ENCODE measurements around the gene CNTROB.

Gene CNTROB

GRCh38 chr17:7987112-7987893 is 55.3 kb downstream of the CNTROB start:
- no peak for DNase-seq (ENCODE audit: low read depth in 3 of 3)

DNA sequence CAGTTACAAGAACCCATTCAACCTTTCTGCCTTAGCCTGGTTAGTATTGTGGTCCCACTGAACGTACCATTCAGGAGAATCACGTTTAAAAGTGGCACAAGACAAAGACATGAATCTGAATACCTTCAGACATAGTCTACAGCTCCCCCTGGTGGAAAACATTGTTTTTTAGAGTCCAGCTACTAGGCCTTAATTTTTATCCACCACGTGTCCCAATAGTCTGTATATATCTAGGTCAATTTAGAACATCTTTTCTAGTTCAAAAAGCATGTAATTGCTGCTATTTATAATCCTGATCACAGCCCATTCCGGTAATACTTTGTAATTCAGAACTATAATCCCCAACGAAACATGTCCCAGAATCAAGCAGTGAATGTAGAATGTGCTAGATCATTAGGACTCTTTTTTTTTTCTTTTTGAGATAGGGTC is 56.8 kb downstream of the CNTROB start:
- peak in 2 of 3 experiments; percentile 23 to 64 for DNase-seq (ENCODE audit: low read depth in 3 of 3)

DNA sequence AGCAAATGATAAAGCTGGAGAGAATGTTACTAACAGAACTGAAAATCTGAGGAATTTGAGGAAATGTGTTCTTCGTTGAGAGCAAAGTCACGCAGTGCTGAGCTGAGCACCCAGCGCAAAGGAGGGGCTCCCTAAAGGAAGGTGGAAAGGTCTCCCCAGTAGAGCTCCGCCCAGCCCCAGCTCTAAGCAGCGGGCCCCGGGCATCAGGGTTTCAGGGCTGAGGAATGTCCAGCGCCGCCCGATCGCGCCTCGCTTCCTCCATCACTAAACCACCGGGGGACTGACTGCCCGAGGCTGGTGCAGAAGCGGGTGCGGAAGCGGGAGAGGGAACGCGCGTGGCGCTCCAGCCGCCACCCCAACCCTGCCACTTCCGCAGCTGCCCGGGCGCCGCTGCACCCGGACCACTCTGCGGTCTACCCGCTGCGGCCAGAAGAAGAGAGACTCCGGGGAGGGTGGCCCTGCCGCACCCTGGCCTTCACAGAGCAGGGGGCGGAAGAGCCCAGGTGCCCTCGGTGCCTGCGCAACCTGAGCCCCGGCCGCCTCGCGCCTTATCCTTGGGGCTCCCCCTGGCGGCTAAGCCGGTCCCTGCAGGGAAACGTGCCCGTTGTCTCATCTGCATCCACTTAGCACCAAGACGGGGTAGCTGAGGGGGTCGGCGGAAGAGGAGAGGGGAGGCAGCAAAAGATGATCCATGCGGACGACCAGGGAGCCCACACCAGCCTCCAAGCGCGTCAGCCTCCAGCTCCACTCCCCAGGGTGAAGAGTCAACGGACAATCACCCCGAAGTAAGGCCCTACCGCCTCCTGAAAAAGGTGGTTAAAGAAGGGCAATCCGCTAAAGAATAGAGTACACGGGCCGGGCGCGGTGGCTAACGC is 58.0 kb downstream of the CNTROB start:
- peak; percentile 89 to 94 (median 93) for DNase-seq (ENCODE audit: low read depth in 3 of 3)

DNA sequence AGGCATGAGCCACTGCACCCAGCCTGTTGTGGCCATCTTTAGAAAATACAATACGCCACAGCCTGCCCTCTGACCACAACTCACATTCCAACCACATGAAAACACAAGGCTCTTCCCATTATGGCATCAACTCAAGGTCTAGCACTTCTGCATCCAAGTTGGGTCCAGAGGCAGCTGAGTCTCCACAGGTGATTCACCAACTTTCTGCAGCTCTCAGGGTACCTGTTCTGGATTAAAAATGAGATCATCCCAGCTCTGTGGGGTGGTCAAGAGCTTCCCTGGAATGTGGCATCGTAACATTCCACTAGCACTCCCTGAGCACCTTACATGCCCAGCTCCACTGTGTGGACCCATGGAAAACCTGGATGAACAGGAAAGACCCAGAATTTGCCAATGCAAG is 60.5 kb downstream of the CNTROB start:
- DNase-seq (ENCODE audit: low read depth in 3 of 3) = no peak

GRCh38 chr17:7992924-7993323 is 60.9 kb downstream of the CNTROB start:
- no peak for DNase-seq (ENCODE audit: low read depth in 3 of 3)

- DNase-seq (ENCODE audit: low read depth in 3 of 3) = no peak
Observed at GRCh38 chr17:7993972-7994589, 62.1 kb downstream of the CNTROB start.

- no peak for DNase-seq (ENCODE audit: low read depth in 3 of 3)
Observed at GRCh38 chr17:7995724-7996123, 63.7 kb downstream of the CNTROB start.

- DNase-seq (ENCODE audit: low read depth in 3 of 3) = no peak
Observed at GRCh38 chr17:7997186-7997585, 65.2 kb downstream of the CNTROB start.
